ENCODE data around the gene PDSS1. TPM values are rescaled to one million over a fixed set of nuclear protein-coding genes. Genes with fewer than 3 reads are reported as not detected.

Gene PDSS1
- total and polyA plus RNA-seq, 2 of the 13 experiments (the other 11 are each of a cell fraction or from before 2014, with no cell fraction given): 18.7 to 19.3 TPM

- no peak for TF ChIP-seq ZNF280D (CRISPR knock-in tag; IDR thresholded peaks at IDR 0.05)
- TF ChIP-seq THAP8 (CRISPR knock-in tag; IDR thresholded peaks at IDR 0.05; ENCODE audit: borderline replicate concordance): no peak
- no peak for TF ChIP-seq IKZF4 (CRISPR knock-in tag; IDR thresholded peaks at IDR 0.05; ENCODE audit: borderline replicate concordance, low read depth, not compliant biosample characterization)
- TF ChIP-seq, protein P1, sequence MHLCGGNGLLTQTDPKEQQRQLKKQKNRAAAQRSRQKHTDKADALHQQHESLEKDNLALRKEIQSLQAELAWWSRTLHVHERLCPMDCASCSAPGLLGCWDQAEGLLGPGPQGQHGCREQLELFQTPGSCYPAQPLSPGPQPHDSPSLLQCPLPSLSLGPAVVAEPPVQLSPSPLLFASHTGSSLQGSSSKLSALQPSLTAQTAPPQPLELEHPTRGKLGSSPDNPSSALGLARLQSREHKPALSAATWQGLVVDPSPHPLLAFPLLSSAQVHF (CRISPR knock-in tag; IDR thresholded peaks at IDR 0.05): no peak
- no peak for TF ChIP-seq KLF9 (CRISPR knock-in tag; IDR thresholded peaks at IDR 0.05; ENCODE audit: low read depth)
- no peak for TF ChIP-seq NFYC (CRISPR knock-in tag; IDR thresholded peaks at IDR 0.05)
Measured at GRCh38 chr10:26728957-26729356, 31.5 kb downstream of the PDSS1 start (continued).

- in situ Hi-C loops (cut with HindIII; ENCODE audit: extremely low pct_ligation_motif_present, low pct_unique_long_range_greater_than_20kb): loop anchor here (5.0 kb wide), 1 partner anchor 148 kb away; no protein-coding TSS in a partner anchor
- TF ChIP-seq ZSCAN25 (CRISPR knock-in tag; IDR thresholded peaks at IDR 0.05): no peak
- TF ChIP-seq SPEN (CRISPR knock-in tag; IDR thresholded peaks at IDR 0.05; ENCODE audit: low read depth): no peak
- TF ChIP-seq MBNL3 (CRISPR knock-in tag; conservative IDR thresholded peaks at IDR 0.05): no peak
- TF ChIP-seq, protein P2, sequence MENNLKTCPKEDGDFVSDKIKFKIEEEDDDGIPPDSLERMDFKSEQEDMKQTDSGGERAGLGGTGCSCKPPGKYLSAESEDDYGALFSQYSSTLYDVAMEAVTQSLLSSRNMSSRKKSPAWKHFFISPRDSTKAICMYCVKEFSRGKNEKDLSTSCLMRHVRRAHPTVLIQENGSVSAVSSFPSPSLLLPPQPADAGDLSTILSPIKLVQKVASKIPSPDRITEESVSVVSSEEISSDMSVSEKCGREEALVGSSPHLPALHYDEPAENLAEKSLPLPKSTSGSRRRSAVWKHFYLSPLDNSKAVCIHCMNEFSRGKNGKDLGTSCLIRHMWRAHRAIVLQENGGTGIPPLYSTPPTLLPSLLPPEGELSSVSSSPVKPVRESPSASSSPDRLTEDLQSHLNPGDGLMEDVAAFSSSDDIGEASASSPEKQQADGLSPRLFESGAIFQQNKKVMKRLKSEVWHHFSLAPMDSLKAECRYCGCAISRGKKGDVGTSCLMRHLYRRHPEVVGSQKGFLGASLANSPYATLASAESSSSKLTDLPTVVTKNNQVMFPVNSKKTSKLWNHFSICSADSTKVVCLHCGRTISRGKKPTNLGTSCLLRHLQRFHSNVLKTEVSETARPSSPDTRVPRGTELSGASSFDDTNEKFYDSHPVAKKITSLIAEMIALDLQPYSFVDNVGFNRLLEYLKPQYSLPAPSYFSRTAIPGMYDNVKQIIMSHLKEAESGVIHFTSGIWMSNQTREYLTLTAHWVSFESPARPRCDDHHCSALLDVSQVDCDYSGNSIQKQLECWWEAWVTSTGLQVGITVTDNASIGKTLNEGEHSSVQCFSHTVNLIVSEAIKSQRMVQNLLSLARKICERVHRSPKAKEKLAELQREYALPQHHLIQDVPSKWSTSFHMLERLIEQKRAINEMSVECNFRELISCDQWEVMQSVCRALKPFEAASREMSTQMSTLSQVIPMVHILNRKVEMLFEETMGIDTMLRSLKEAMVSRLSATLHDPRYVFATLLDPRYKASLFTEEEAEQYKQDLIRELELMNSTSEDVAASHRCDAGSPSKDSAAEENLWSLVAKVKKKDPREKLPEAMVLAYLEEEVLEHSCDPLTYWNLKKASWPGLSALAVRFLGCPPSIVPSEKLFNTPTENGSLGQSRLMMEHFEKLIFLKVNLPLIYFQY (CRISPR knock-in tag; IDR thresholded peaks at IDR 0.05; ENCODE audit: borderline replicate concordance): no peak
Measured at GRCh38 chr10:26729395-26729794, 31.9 kb downstream of the PDSS1 start.

More at GRCh38 chr10:26729395-26729794, 31.9 kb downstream of the PDSS1 start:
- H3K36me3 ChIP-seq (replicated peaks in 1 of 2; ENCODE audit: control insufficient read depth in 1 of 2, insufficient read depth in 2 of 2, low read length in 2 of 2): peaks cover 8 to 36% of the 10 kb centered on the region in 2 experiments; a peak in 4 of 5 replicates
- no peaks in the 10 kb centered on the region for H4K20me1 ChIP-seq (ENCODE audit: insufficient read depth, low read length)
- H3K9ac ChIP-seq (ENCODE audit: insufficient read depth, low read depth, low read length): no peak overlapping the region
- no peak overlapping the region for H3K27ac ChIP-seq (ENCODE audit: extremely low read length, insufficient read depth, low read length)
- no peaks in the 10 kb centered on the region for H3K79me2 ChIP-seq (ENCODE audit: insufficient read depth, low read length)
- H3K9me3 ChIP-seq (ENCODE audit: low read length): no peaks in the 10 kb centered on the region
- no peak overlapping the region for H2AFZ ChIP-seq (ENCODE audit: low read length)
- FAIRE-seq: no peak
- intact Hi-C loops (cut with micrococcal nuclease; ENCODE audit: unreplicated experiment): loop anchor here (5.0 kb wide), 1 partner anchor 392 kb away; no protein-coding TSS in a partner anchor
- no peak for DNase-seq (ENCODE audit: low spot score)
- no TSS peak for BruUV-seq (replicated peaks)
- ChIA-PET CTCF (ENCODE audit: low intra/inter-chr PET ratio, low total read pairs) (interaction anchor here (1.2 kb wide), 1 partner anchor 153 kb away, joined by 3 read pairs; no protein-coding TSS in a partner anchor), POLR2A (interaction anchor here (0.9 kb wide), 1 partner anchor 511 kb away, joined by 3 read pairs; no protein-coding TSS in a partner anchor)
- H3K4me2 ChIP-seq (ENCODE audit: low read depth, low read length): no peak overlapping the region
- H3K4me3 ChIP-seq (replicated peaks in 1 of 3; ENCODE audit: insufficient read depth in 1 of 3, low read depth in 2 of 3, low read length in 3 of 3): no peak overlapping the region
- H3K27me3 ChIP-seq (ENCODE audit: control insufficient read depth in 1 of 2, insufficient read depth in 2 of 2, low read length in 2 of 2): no peaks in the 10 kb centered on the region
- no peak for ATAC-seq
- 73% methylated on average over 4 of the region's 4 CpGs for WGBS (ENCODE audit: low lambda C conversion rate)
- peaks cover 16% of the 10 kb centered on the region for H3K4me1 ChIP-seq (ENCODE audit: insufficient read depth, low read length)

Data from HepG2 (cell line).